Measurements from ENCODE around the gene JADE2.

DNA sequence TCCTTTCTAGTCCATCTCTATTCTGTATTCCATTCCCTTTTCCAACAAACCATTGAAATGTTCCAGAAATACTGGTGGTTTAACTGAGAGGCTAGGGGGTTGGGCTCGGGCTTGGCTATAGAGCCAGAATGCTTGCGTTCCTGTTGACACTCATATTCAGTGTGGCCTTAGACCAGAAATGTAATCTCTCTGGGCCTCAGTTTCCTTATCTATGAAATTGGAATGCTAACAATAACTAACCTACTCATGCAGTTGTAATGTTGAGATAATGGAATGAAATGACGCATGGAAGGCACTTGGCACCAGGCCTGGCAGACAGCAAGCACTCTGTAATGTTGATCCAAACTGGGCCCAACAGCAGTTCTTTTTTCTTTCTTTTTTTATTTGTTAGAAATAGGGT is 26.8 kb downstream of the JADE2 start:
- TF ChIP-seq, protein P1, sequence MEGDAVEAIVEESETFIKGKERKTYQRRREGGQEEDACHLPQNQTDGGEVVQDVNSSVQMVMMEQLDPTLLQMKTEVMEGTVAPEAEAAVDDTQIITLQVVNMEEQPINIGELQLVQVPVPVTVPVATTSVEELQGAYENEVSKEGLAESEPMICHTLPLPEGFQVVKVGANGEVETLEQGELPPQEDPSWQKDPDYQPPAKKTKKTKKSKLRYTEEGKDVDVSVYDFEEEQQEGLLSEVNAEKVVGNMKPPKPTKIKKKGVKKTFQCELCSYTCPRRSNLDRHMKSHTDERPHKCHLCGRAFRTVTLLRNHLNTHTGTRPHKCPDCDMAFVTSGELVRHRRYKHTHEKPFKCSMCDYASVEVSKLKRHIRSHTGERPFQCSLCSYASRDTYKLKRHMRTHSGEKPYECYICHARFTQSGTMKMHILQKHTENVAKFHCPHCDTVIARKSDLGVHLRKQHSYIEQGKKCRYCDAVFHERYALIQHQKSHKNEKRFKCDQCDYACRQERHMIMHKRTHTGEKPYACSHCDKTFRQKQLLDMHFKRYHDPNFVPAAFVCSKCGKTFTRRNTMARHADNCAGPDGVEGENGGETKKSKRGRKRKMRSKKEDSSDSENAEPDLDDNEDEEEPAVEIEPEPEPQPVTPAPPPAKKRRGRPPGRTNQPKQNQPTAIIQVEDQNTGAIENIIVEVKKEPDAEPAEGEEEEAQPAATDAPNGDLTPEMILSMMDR (IDR thresholded peaks at IDR 0.05; ENCODE audit: insufficient read depth, low read depth, low read length), result no peak
- no peak for TF ChIP-seq EZH2 (IDR thresholded peaks at IDR 0.05; ENCODE audit: insufficient read depth, low read length)
